ENCODE data around the gene PPP2R5C.
A peak's percentile ranks its signal among the peaks of the same experiment; 100 is the strongest.

The PPP2R5C gene

DNA sequence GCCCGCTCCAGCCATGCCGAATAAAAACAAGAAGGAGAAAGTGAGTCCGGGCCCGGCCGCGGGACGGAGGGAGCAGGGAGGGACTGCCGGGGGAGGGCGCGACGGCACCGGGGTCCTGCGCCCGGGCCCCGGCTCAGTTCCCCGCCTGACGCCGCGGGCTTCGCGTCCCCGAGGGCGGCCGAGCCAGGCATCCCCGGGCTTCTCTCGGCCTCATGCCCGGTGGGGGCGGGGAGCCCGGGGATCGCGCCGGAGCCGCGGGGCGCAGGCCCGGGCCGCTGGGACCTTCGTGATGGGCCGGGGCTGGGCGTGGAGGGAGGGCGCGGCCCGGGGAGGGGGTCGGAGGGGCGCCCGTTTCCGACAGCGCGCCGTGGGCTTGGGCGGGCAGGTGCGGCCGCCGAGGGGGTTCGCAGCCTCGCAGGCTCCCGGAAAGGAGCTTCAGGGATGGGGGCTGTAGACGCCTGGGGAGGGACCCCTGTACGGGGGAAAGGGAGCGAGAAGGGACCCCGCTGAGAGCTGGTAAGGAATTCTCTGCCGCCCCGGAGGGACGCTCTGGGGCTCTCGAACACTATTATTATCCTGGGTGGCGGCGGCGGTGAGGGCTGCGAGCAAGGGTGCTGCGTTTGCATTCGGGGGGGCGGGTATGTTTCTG is 496 bp downstream of the PPP2R5C start (continued):
- TF ChIP-seq ZFP37 (tag by site-specific recombination; IDR thresholded peaks at IDR 0.05) (no peak), ZNF324 (tag by site-specific recombination; IDR thresholded peaks at IDR 0.05) (no peak), ZNF785 (tag by site-specific recombination; IDR thresholded peaks at IDR 0.05) (no peak), YY2 (tag by site-specific recombination; IDR thresholded peaks at IDR 0.05) (no peak), KLF10 (tag by site-specific recombination; IDR thresholded peaks at IDR 0.05) (peak; percentile 45; the same call in 1 of the 2 replicates), GLIS2 (tag by site-specific recombination; IDR thresholded peaks at IDR 0.05) (peak; percentile 70), PRDM1 (tag by site-specific recombination; IDR thresholded peaks at IDR 0.05) (no peak), ZNF391 (tag by site-specific recombination; IDR thresholded peaks at IDR 0.05; ENCODE audit: borderline replicate concordance, low read depth) (no peak), ZNF548 (tag by site-specific recombination; IDR thresholded peaks at IDR 0.05) (no peak), ZNF148 (tag by site-specific recombination; IDR thresholded peaks at IDR 0.05; ENCODE audit: borderline replicate concordance) (no peak), ZNF658 (tag by site-specific recombination; IDR thresholded peaks at IDR 0.05) (no peak), ZNF274 (IDR thresholded peaks at IDR 0.05; ENCODE audit: low read length) (no peak), ZNF274 (tag by site-specific recombination; IDR thresholded peaks at IDR 0.05; ENCODE audit: borderline replicate concordance) (no peak), ZFP41 (tag by site-specific recombination; IDR thresholded peaks at IDR 0.05; ENCODE audit: borderline replicate concordance) (no peak), ZNF174 (tag by site-specific recombination; IDR thresholded peaks at IDR 0.05) (no peak), EGR2 (tag by site-specific recombination; IDR thresholded peaks at IDR 0.05; ENCODE audit: low read depth) (no peak), KLF7 (tag by site-specific recombination; IDR thresholded peaks at IDR 0.05; ENCODE audit: borderline replicate concordance) (no peak), ZNF558 (tag by site-specific recombination; IDR thresholded peaks at IDR 0.05) (no peak), ZNF138 (tag by site-specific recombination; IDR thresholded peaks at IDR 0.05; ENCODE audit: borderline replicate concordance) (no peak), ZFP69B (tag by site-specific recombination; IDR thresholded peaks at IDR 0.05) (no peak), ZNF146 (tag by site-specific recombination; IDR thresholded peaks at IDR 0.05) (no peak), MEIS1 (CRISPR knock-in tag; IDR thresholded peaks at IDR 0.05; ENCODE audit: borderline replicate concordance) (no peak), ZIC2 (tag by site-specific recombination; IDR thresholded peaks at IDR 0.05) (peak; percentile 75), ZNF394 (tag by site-specific recombination; IDR thresholded peaks at IDR 0.05; ENCODE audit: borderline replicate concordance) (no peak), ZNF514 (tag by site-specific recombination; IDR thresholded peaks at IDR 0.05) (no peak), KLF1 (tag by site-specific recombination; IDR thresholded peaks at IDR 0.05) (peak; percentile 45), ZNF214 (tag by site-specific recombination; IDR thresholded peaks at IDR 0.05; ENCODE audit: borderline replicate concordance) (no peak), SETDB1 (IDR thresholded peaks at IDR 0.05; ENCODE audit: insufficient read length, low read length) (no peak), FEZF1 (tag by site-specific recombination; IDR thresholded peaks at IDR 0.05) (no peak), ZNF654 (tag by site-specific recombination; IDR thresholded peaks at IDR 0.05; ENCODE audit: low read depth) (no peak)
- TF ChIP-seq, protein P1, sequence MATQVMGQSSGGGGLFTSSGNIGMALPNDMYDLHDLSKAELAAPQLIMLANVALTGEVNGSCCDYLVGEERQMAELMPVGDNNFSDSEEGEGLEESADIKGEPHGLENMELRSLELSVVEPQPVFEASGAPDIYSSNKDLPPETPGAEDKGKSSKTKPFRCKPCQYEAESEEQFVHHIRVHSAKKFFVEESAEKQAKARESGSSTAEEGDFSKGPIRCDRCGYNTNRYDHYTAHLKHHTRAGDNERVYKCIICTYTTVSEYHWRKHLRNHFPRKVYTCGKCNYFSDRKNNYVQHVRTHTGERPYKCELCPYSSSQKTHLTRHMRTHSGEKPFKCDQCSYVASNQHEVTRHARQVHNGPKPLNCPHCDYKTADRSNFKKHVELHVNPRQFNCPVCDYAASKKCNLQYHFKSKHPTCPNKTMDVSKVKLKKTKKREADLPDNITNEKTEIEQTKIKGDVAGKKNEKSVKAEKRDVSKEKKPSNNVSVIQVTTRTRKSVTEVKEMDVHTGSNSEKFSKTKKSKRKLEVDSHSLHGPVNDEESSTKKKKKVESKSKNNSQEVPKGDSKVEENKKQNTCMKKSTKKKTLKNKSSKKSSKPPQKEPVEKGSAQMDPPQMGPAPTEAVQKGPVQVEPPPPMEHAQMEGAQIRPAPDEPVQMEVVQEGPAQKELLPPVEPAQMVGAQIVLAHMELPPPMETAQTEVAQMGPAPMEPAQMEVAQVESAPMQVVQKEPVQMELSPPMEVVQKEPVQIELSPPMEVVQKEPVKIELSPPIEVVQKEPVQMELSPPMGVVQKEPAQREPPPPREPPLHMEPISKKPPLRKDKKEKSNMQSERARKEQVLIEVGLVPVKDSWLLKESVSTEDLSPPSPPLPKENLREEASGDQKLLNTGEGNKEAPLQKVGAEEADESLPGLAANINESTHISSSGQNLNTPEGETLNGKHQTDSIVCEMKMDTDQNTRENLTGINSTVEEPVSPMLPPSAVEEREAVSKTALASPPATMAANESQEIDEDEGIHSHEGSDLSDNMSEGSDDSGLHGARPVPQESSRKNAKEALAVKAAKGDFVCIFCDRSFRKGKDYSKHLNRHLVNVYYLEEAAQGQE (tag by site-specific recombination; IDR thresholded peaks at IDR 0.05) = no peak
- TF ChIP-seq, protein P2, sequence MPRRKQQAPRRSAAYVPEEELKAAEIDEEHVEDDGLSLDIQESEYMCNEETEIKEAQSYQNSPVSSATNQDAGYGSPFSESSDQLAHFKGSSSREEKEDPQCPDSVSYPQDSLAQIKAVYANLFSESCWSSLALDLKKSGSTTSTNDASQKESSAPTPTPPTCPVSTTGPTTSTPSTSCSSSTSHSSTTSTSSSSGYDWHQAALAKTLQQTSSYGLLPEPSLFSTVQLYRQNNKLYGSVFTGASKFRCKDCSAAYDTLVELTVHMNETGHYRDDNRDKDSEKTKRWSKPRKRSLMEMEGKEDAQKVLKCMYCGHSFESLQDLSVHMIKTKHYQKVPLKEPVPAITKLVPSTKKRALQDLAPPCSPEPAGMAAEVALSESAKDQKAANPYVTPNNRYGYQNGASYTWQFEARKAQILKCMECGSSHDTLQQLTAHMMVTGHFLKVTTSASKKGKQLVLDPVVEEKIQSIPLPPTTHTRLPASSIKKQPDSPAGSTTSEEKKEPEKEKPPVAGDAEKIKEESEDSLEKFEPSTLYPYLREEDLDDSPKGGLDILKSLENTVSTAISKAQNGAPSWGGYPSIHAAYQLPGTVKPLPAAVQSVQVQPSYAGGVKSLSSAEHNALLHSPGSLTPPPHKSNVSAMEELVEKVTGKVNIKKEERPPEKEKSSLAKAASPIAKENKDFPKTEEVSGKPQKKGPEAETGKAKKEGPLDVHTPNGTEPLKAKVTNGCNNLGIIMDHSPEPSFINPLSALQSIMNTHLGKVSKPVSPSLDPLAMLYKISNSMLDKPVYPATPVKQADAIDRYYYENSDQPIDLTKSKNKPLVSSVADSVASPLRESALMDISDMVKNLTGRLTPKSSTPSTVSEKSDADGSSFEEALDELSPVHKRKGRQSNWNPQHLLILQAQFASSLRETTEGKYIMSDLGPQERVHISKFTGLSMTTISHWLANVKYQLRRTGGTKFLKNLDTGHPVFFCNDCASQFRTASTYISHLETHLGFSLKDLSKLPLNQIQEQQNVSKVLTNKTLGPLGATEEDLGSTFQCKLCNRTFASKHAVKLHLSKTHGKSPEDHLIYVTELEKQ (tag by site-specific recombination; IDR thresholded peaks at IDR 0.05; ENCODE audit: borderline replicate concordance) = no peak

Measured in HEK293 (cell line).